Measurements from ENCODE around the gene CPM.
"Not testable (repeated sequence)": the region's sequence is repeated elsewhere in the genome, so short reads cannot be mapped to it uniquely, and the experiment has no call there.

GRCh38 chr12:68802372-68802745, 130.6 kb downstream of the CPM start:
- not testable (repeated sequence) for TF ChIP-seq POLR2A, CTCF (IDR thresholded peaks at IDR 0.05)
